Glutamatergic neuron (in vitro differentiated cells): ENCODE results near the gene TMEM45A. TPM values are rescaled to one million over a fixed set of nuclear protein-coding genes. Genes with fewer than 3 reads are reported as not detected.

ENCODE experiments used
- DNase-seq: peaks from one replicate; pipeline ENCODE4 v3.0.0; 2022
- H3K27ac Mint-ChIP-seq: one replicate; pipeline ENCODE4 v1.8.0; 2020; ENCODE audit warnings: mild to moderate bottlenecking, mixed read lengths, inconsistent platforms; ENCODE audit not compliant: unreplicated experiment
- H3K27me3 Mint-ChIP-seq: one replicate; pipeline ENCODE4 v1.8.0; 2020; ENCODE audit warnings: mild to moderate bottlenecking, moderate library complexity, mixed read lengths, inconsistent platforms; ENCODE audit not compliant: unreplicated experiment
- H3K36me3 Mint-ChIP-seq: one replicate; pipeline ENCODE4 v1.8.0; 2020; ENCODE audit warnings: mild to moderate bottlenecking, mixed read lengths, inconsistent platforms; ENCODE audit not compliant: unreplicated experiment
- H3K4me1 Mint-ChIP-seq: one replicate; pipeline ENCODE4 v1.8.0; 2020; ENCODE audit warnings: mild to moderate bottlenecking, low read depth, mixed read lengths, inconsistent platforms; ENCODE audit not compliant: unreplicated experiment
- H3K4me3 Mint-ChIP-seq: one replicate; pipeline ENCODE4 v1.8.0; 2020; ENCODE audit warnings: mild to moderate bottlenecking, mixed read lengths, inconsistent platforms; ENCODE audit not compliant: unreplicated experiment
- H3K9me3 Mint-ChIP-seq: one replicate; pipeline ENCODE4 v1.8.0; 2020; ENCODE audit warnings: mild to moderate bottlenecking, moderate library complexity, mixed read lengths, inconsistent platforms; ENCODE audit not compliant: unreplicated experiment
- CTCF ChIP-seq: fragments of 200-600 bp; sonication (generic); IDR thresholded peaks from one replicate; pipeline ENCODE4 v1.5.0; 2021; ENCODE audit not compliant: partially characterized antibody, unreplicated experiment
- total RNA-seq: library from RNA; stranded (reverse); fragmentation: NEBNext Ultra II Directional; extraction: Animal tissue kit (Norgen Biotek cat#: 25700); gene quantifications from one replicate; pipeline ENCODE4 v1.2.1, GENCODE V29; 2021; ENCODE audit not compliant: unreplicated experiment

Gene TMEM45A
- total RNA-seq, 1 donor from 2014 or later, result 0.61 TPM

- no peak for DNase-seq
- Mint-ChIP-seq H3K27me3 (no peaks in the 10 kb centered on the region), H3K27ac (no peak overlapping the region), H3K4me3 (no peak overlapping the region), H3K4me1 (no peaks in the 10 kb centered on the region), H3K36me3 (no peaks in the 10 kb centered on the region), H3K9me3 (peaks cover 2% of the 10 kb centered on the region)
- TF ChIP-seq CTCF, result no peak
Observed at GRCh38 chr3:100611221-100611620, 118.8 kb downstream of the TMEM45A start.

- Mint-ChIP-seq H3K4me1 (no peaks in the 10 kb centered on the region), H3K9me3 (no peaks in the 10 kb centered on the region), H3K4me3 (no peak overlapping the region), H3K27me3 (no peaks in the 10 kb centered on the region), H3K27ac (no peak overlapping the region), H3K36me3 (no peaks in the 10 kb centered on the region)
- no peak for TF ChIP-seq CTCF
- DNase-seq, result no peak
Observed at GRCh38 chr3:100613721-100614390, 121.4 kb downstream of the TMEM45A start.

DNA sequence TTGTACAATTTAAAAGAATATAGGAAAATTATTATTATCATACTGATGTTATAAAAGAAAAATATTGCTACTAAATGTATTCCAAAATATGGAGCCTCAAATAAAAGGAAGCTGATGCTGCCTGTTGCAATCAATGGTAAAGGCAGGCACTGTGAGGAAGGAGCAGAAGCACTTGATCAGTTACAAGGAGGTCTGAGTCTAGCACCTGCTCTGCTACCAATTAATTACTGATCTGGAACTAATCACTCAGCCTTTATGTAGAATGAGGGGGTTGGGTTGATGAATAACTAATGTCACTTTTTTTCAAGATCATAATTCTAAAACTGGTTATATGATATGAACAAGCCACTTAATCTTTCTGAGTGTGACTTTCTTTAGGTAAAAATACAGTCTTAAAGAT, 122.5 kb downstream of the TMEM45A start:
- H3K4me3 Mint-ChIP-seq, result no peak overlapping the region
- H3K4me1 Mint-ChIP-seq, result no peaks in the 10 kb centered on the region
- H3K36me3 Mint-ChIP-seq, result no peaks in the 10 kb centered on the region
- H3K27ac Mint-ChIP-seq, result no peak overlapping the region
- H3K27me3 Mint-ChIP-seq, result no peaks in the 10 kb centered on the region
- no peak for TF ChIP-seq CTCF
- no peaks in the 10 kb centered on the region for H3K9me3 Mint-ChIP-seq
- DNase-seq, result no peak

GRCh38 chr3:100615684-100616083, 123.3 kb downstream of the TMEM45A start:
- Mint-ChIP-seq H3K27ac (no peak overlapping the region), H3K4me1 (no peaks in the 10 kb centered on the region), H3K4me3 (no peak overlapping the region), H3K36me3 (no peaks in the 10 kb centered on the region), H3K9me3 (no peaks in the 10 kb centered on the region), H3K27me3 (no peaks in the 10 kb centered on the region)
- no peak for TF ChIP-seq CTCF
- no peak for DNase-seq

GRCh38 chr3:100621251-100621650, 128.8 kb downstream of the TMEM45A start:
- no peak overlapping the region for H3K27ac Mint-ChIP-seq
- no peak for DNase-seq
- no peaks in the 10 kb centered on the region for H3K9me3 Mint-ChIP-seq

More at GRCh38 chr3:100621251-100621650, 128.8 kb downstream of the TMEM45A start:
- H3K27me3 Mint-ChIP-seq, result peaks cover 3% of the 10 kb centered on the region
- no peaks in the 10 kb centered on the region for H3K4me1 Mint-ChIP-seq
- no peak for TF ChIP-seq CTCF
- H3K4me3 Mint-ChIP-seq, result no peak overlapping the region
- no peaks in the 10 kb centered on the region for H3K36me3 Mint-ChIP-seq
